Esophagus (tissue), 2 donors: ENCODE measurements around the gene ZMYM4. TPM values are rescaled to one million over a fixed set of nuclear protein-coding genes. Genes with fewer than 3 reads are reported as not detected.

Experiments
- H3K27ac ChIP-seq, 2 donors: one replicate each; pipeline ENCODE4 v1.5.1; 2013; ENCODE audit warnings: low read depth in 2 of 2, mild to moderate bottlenecking in 2 of 2, inconsistent platforms in 1 of 2, low read length in 1 of 2, moderate library complexity in 1 of 2
- H3K27me3 ChIP-seq, 2 donors: one replicate each; pipeline ENCODE4 v1.6.1; 2013; ENCODE audit warnings: low read length in 2 of 2, control low read depth in 1 of 2, mild to moderate bottlenecking in 1 of 2; ENCODE audit not compliant: insufficient read depth in 2 of 2, control insufficient read depth in 1 of 2
- H3K36me3 ChIP-seq, 2 donors: one replicate each; pipeline ENCODE4 v1.6.1; 2013; ENCODE audit warnings: low read length in 1 of 2; ENCODE audit not compliant: control insufficient read depth in 2 of 2, insufficient read depth in 2 of 2
- H3K4me1 ChIP-seq, 2 donors: one replicate each; pipeline ENCODE4 v1.6.1; 2013; ENCODE audit warnings: low read length in 1 of 2; ENCODE audit not compliant: control insufficient read depth in 2 of 2, insufficient read depth in 2 of 2
- H3K4me3 ChIP-seq, 2 donors: one replicate each; pipeline ENCODE4 v1.5.1; 2013; ENCODE audit warnings: low read length in 2 of 2, mild to moderate bottlenecking in 2 of 2, low read depth in 1 of 2, moderate library complexity in 1 of 2
- H3K9me3 ChIP-seq, 2 donors: one replicate each; pipeline ENCODE4 v1.6.1; 2013; ENCODE audit warnings: mild to moderate bottlenecking in 2 of 2, low read depth in 1 of 2, low read length in 1 of 2, moderate library complexity in 1 of 2; ENCODE audit not compliant: control insufficient read depth in 2 of 2, insufficient read depth in 1 of 2
- WGBS, 2 donors: extraction: QIAGEN DNeasy Blood & Tissue Kit; methylation state at CpG; one replicate each; pipeline ENCODE4 v1.1.7; 2013; 5-methylcytosine and 5-hydroxymethylcytosine counted together
- polyA plus RNA-seq, 2 donors: library from polyadenylated mRNA; stranded (reverse); fragments of 200-250 nt; gene quantifications; one replicate each; pipeline ENCODE4 v1.2.3, GENCODE V29; 2013
- donor health status: healthy with polysubstance abuse.
- donor health status: Bipolar disorder and iron deficiency.

Gene ZMYM4
- polyA plus RNA-seq, 2 donors = 6.1 to 9.0 TPM

- Histone ChIP-seq H3K27ac (no peak overlapping the region), H3K4me3 (no peak overlapping the region), H3K36me3 (no peaks in the 10 kb centered on the region), H3K9me3 (no peaks in the 10 kb centered on the region), H3K4me1 (no peaks in the 10 kb centered on the region), H3K27me3 (no peaks in the 10 kb centered on the region)
- WGBS, 2 donors = 94 to 96% methylated on average over 3 of the region's 3 CpGs
Observed at GRCh38 chr1:35270836-35271235, 2.3 kb downstream of the ZMYM4 start.

- no peak overlapping the region for H3K27ac ChIP-seq
- no peaks in the 10 kb centered on the region for H3K9me3 ChIP-seq
- WGBS, 2 donors = 89 to 90% methylated on average over 4 of the region's 4 CpGs
- H3K4me1 ChIP-seq = no peaks in the 10 kb centered on the region
- H3K36me3 ChIP-seq = no peaks in the 10 kb centered on the region
- no peak overlapping the region for H3K4me3 ChIP-seq
- H3K27me3 ChIP-seq = no peaks in the 10 kb centered on the region
Observed at GRCh38 chr1:35274197-35274596, 5.7 kb downstream of the ZMYM4 start.

GRCh38 chr1:35278886-35279554 lies 10.5 kb downstream of the ZMYM4 start:
- Histone ChIP-seq H3K4me1 (no peaks in the 10 kb centered on the region), H3K27ac (no peak overlapping the region), H3K9me3 (peaks cover 0 to 2% of the 10 kb centered on the region in 2 donors), H3K4me3 (no peak overlapping the region), H3K36me3 (peaks cover 0 to 2% of the 10 kb centered on the region in 2 donors), H3K27me3 (no peaks in the 10 kb centered on the region)
- 87% methylated on average over 6 of the region's 6 CpGs for WGBS, 2 donors

GRCh38 chr1:35279555-35279904 lies 11.0 kb downstream of the ZMYM4 start:
- Histone ChIP-seq H3K9me3 (peaks cover 0 to 2% of the 10 kb centered on the region in 2 donors), H3K36me3 (peaks cover 0 to 2% of the 10 kb centered on the region in 2 donors), H3K4me3 (no peak overlapping the region), H3K4me1 (no peaks in the 10 kb centered on the region), H3K27ac (no peak overlapping the region), H3K27me3 (no peaks in the 10 kb centered on the region)
- WGBS, 2 donors = 91 to 100% methylated on average over 1 of the region's 1 CpG

GRCh38 chr1:35280006-35280405 lies 11.5 kb downstream of the ZMYM4 start:
- 95 to 98% methylated on average over 1 of the region's 1 CpG for WGBS, 2 donors
- H3K4me3 ChIP-seq = no peak overlapping the region
- no peaks in the 10 kb centered on the region for H3K4me1 ChIP-seq
- no peak overlapping the region for H3K27ac ChIP-seq
- H3K9me3 ChIP-seq = peaks cover 0 to 2% of the 10 kb centered on the region in 2 donors
- no peaks in the 10 kb centered on the region for H3K27me3 ChIP-seq
- H3K36me3 ChIP-seq = peaks cover 0 to 2% of the 10 kb centered on the region in 2 donors

- Histone ChIP-seq H3K27ac (no peak overlapping the region), H3K27me3 (no peaks in the 10 kb centered on the region)
- WGBS, 2 donors = 97 to 99% methylated on average over 3 of the region's 3 CpGs
Observed at GRCh38 chr1:35281565-35281964, 13.1 kb downstream of the ZMYM4 start.

GRCh38 chr1:35282172-35282571 lies 13.7 kb downstream of the ZMYM4 start:
- H3K36me3 ChIP-seq = peaks cover 0 to 2% of the 10 kb centered on the region in 2 donors
- no peaks in the 10 kb centered on the region for H3K4me1 ChIP-seq

More at GRCh38 chr1:35281565-35281964, 13.1 kb downstream of the ZMYM4 start:
- peaks cover 0 to 2% of the 10 kb centered on the region in 2 donors for H3K36me3 ChIP-seq
- H3K4me1 ChIP-seq = no peaks in the 10 kb centered on the region
- H3K4me3 ChIP-seq = no peak overlapping the region
- H3K9me3 ChIP-seq = peaks cover 0 to 2% of the 10 kb centered on the region in 2 donors

GRCh38 chr1:35284852-35285251 lies 16.3 kb downstream of the ZMYM4 start:
- H3K4me3 ChIP-seq = no peak overlapping the region
- WGBS, 2 donors = 95 to 100% methylated on average over 3 of the region's 3 CpGs

More at GRCh38 chr1:35282172-35282571, 13.7 kb downstream of the ZMYM4 start:
- H3K9me3 ChIP-seq = peaks cover 0 to 2% of the 10 kb centered on the region in 2 donors
- H3K4me3 ChIP-seq = no peak overlapping the region
- H3K27me3 ChIP-seq = no peaks in the 10 kb centered on the region
- no peak overlapping the region for H3K27ac ChIP-seq

GRCh38 chr1:35285771-35286606 lies 17.5 kb downstream of the ZMYM4 start:
- no peak overlapping the region for H3K27ac ChIP-seq
- peaks cover 0 to 2% of the 10 kb centered on the region in 2 donors for H3K9me3 ChIP-seq
- 88 to 90% methylated on average over 5 of the region's 5 CpGs for WGBS, 2 donors
- H3K27me3 ChIP-seq = no peaks in the 10 kb centered on the region
- H3K4me1 ChIP-seq = no peaks in the 10 kb centered on the region
- H3K36me3 ChIP-seq = peaks cover 0 to 2% of the 10 kb centered on the region in 2 donors
- no peak overlapping the region for H3K4me3 ChIP-seq

More at GRCh38 chr1:35284852-35285251, 16.3 kb downstream of the ZMYM4 start:
- Histone ChIP-seq H3K27ac (no peak overlapping the region), H3K4me1 (no peaks in the 10 kb centered on the region), H3K9me3 (peaks cover 0 to 2% of the 10 kb centered on the region in 2 donors), H3K27me3 (no peaks in the 10 kb centered on the region), H3K36me3 (peaks cover 0 to 2% of the 10 kb centered on the region in 2 donors)
